ENCODE data around the gene TMEM51. TPM values are rescaled to one million over a fixed set of nuclear protein-coding genes. Genes with fewer than 3 reads are reported as not detected.

The TMEM51 gene
- total RNA-seq, 1 donor = 0.72 TPM

DNA sequence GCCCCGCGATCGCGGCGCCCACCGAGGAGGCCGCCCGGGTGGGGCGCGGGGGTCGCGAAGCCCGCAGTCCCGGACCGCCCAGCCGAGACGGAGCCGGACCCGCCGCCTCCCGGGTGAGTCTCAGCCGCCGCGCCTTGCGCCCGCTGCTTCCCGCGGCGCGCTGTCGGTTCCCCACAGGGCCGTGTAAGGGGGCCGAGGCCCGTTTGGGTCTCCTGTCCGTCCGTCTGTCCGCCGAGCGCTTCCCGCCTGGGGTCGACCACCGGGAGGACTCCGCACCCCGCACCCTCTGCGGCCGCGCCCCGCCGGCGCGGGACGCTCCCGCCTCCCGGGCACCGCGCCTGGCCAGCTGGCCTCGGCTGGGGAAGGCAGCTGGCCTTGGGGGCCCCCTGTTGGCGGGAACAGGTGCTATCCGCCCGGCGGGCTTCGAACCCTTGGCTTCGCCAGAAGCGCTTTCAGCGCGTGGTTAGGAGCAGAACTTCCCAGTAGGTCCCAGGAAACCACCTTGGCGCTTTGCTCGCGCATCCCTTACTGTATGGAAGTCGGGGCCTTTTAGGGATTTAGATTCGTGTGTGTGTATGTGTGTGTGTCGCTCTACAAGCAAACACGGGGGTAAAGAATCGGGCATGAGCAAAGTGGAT lies 414 bp downstream of the TMEM51 start:
- peaks cover 22% of the 10 kb centered on the region for H3K4me1 ChIP-seq (ENCODE audit: insufficient read depth, low read length)
- H2AFZ ChIP-seq (ENCODE audit: low read length) = peak overlapping the region; percentile 92
- H3K27me3 ChIP-seq (ENCODE audit: insufficient read depth, low read length) = peaks cover 16% of the 10 kb centered on the region
- TF ChIP-seq, protein P1, sequence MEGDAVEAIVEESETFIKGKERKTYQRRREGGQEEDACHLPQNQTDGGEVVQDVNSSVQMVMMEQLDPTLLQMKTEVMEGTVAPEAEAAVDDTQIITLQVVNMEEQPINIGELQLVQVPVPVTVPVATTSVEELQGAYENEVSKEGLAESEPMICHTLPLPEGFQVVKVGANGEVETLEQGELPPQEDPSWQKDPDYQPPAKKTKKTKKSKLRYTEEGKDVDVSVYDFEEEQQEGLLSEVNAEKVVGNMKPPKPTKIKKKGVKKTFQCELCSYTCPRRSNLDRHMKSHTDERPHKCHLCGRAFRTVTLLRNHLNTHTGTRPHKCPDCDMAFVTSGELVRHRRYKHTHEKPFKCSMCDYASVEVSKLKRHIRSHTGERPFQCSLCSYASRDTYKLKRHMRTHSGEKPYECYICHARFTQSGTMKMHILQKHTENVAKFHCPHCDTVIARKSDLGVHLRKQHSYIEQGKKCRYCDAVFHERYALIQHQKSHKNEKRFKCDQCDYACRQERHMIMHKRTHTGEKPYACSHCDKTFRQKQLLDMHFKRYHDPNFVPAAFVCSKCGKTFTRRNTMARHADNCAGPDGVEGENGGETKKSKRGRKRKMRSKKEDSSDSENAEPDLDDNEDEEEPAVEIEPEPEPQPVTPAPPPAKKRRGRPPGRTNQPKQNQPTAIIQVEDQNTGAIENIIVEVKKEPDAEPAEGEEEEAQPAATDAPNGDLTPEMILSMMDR (IDR thresholded peaks at IDR 0.05; ENCODE audit: extremely low read depth, low read depth, low read length) = peak; percentile 54
- H3K36me3 ChIP-seq (ENCODE audit: insufficient read depth, low read length) = no peaks in the 10 kb centered on the region
- peak overlapping the region; percentile 94 for H3K4me2 ChIP-seq (ENCODE audit: insufficient read depth, low read length)
- no peaks in the 10 kb centered on the region for H4K20me1 ChIP-seq (ENCODE audit: insufficient read depth, low read length)
- H3K9me3 ChIP-seq (ENCODE audit: low read depth, low read length) = no peaks in the 10 kb centered on the region
- no peak overlapping the region for H3K27ac ChIP-seq (ENCODE audit: low read depth, low read length)
- H3K79me2 ChIP-seq (ENCODE audit: insufficient read depth, low read length) = no peaks in the 10 kb centered on the region
- H3K4me3 ChIP-seq (ENCODE audit: insufficient read depth, low read length) = peak overlapping the region; percentile 74
- peak; percentile 95 for DNase-seq (ENCODE audit: insufficient read length, low spot score, missing footprints)

DNA sequence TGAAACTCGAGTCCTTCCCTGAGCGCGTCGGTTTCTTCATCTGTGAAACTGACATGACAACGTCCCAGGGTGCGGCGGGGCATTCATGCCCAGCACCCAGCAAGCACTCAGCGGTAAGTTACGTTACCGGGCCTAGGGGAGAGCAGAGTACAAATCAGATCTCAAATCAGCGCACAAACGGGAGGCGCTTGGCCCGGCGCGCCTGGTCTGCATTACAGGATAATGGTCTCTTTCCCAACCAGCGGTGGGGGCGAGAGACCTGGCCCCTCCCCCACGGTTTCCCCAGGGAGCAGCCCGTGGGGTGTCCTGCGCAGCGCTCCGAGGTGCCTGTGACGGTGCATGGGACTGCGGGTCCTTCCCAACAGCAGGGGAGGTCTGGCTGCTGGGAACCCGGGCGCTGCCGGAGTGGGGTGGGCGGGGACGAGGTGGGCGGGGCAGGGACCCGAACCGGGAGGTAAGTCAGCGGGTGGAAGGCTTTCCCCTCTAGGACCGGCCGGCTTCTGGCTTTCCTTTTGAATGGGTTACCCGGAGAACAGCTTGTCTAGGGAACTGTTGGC lies 1.0 kb downstream of the TMEM51 start:
- Histone ChIP-seq H3K27ac (ENCODE audit: low read depth, low read length) (no peak overlapping the region), H3K4me2 (ENCODE audit: insufficient read depth, low read length) (peak overlapping the region; percentile 94), H3K27me3 (ENCODE audit: insufficient read depth, low read length) (peaks cover 16% of the 10 kb centered on the region), H3K4me1 (ENCODE audit: insufficient read depth, low read length) (peaks cover 24% of the 10 kb centered on the region), H4K20me1 (ENCODE audit: insufficient read depth, low read length) (no peaks in the 10 kb centered on the region), H3K4me3 (ENCODE audit: insufficient read depth, low read length) (peak overlapping the region; percentile 74), H2AFZ (ENCODE audit: low read length) (peak overlapping the region; percentile 92), H3K36me3 (ENCODE audit: insufficient read depth, low read length) (no peaks in the 10 kb centered on the region), H3K79me2 (ENCODE audit: insufficient read depth, low read length) (no peaks in the 10 kb centered on the region), H3K9me3 (ENCODE audit: low read depth, low read length) (no peaks in the 10 kb centered on the region)
- DNase-seq (ENCODE audit: insufficient read length, low spot score, missing footprints) = peak; percentile 86
- TF ChIP-seq, protein P1 (IDR thresholded peaks at IDR 0.05; ENCODE audit: extremely low read depth, low read depth, low read length) = no peak

DNA sequence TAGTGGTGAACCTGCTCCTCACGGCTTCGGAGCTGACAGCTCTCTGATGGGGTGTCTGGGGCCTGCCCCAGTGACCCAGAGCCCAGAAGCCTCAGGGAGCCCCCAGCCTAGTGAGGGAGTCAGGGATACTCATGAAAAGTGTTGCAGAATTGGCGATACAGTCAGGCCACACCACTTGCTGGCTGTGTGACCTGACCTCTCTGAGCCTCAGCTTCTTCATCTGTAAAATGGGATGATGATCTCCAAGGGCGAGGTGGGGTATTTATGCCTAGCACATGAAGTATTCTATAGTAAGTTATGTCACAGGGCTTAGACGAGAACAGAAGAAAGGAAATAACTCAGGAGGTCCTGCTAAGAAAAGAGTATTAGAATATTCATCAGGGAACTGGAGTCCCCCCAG lies 1.6 kb downstream of the TMEM51 start:
- no peak overlapping the region for H3K4me3 ChIP-seq (ENCODE audit: insufficient read depth, low read length)
- H3K79me2 ChIP-seq (ENCODE audit: insufficient read depth, low read length) = no peaks in the 10 kb centered on the region
- H3K27me3 ChIP-seq (ENCODE audit: insufficient read depth, low read length) = peaks cover 13% of the 10 kb centered on the region
- peaks cover 24% of the 10 kb centered on the region for H3K4me1 ChIP-seq (ENCODE audit: insufficient read depth, low read length)
- TF ChIP-seq, protein P1 (IDR thresholded peaks at IDR 0.05; ENCODE audit: extremely low read depth, low read depth, low read length) = no peak
- H4K20me1 ChIP-seq (ENCODE audit: insufficient read depth, low read length) = no peaks in the 10 kb centered on the region
- no peaks in the 10 kb centered on the region for H3K36me3 ChIP-seq (ENCODE audit: insufficient read depth, low read length)
- no peaks in the 10 kb centered on the region for H3K9me3 ChIP-seq (ENCODE audit: low read depth, low read length)
- no peak overlapping the region for H3K4me2 ChIP-seq (ENCODE audit: insufficient read depth, low read length)
- no peak for DNase-seq (ENCODE audit: insufficient read length, low spot score, missing footprints)
- H2AFZ ChIP-seq (ENCODE audit: low read length) = no peak overlapping the region
- no peak overlapping the region for H3K27ac ChIP-seq (ENCODE audit: low read depth, low read length)

DNA sequence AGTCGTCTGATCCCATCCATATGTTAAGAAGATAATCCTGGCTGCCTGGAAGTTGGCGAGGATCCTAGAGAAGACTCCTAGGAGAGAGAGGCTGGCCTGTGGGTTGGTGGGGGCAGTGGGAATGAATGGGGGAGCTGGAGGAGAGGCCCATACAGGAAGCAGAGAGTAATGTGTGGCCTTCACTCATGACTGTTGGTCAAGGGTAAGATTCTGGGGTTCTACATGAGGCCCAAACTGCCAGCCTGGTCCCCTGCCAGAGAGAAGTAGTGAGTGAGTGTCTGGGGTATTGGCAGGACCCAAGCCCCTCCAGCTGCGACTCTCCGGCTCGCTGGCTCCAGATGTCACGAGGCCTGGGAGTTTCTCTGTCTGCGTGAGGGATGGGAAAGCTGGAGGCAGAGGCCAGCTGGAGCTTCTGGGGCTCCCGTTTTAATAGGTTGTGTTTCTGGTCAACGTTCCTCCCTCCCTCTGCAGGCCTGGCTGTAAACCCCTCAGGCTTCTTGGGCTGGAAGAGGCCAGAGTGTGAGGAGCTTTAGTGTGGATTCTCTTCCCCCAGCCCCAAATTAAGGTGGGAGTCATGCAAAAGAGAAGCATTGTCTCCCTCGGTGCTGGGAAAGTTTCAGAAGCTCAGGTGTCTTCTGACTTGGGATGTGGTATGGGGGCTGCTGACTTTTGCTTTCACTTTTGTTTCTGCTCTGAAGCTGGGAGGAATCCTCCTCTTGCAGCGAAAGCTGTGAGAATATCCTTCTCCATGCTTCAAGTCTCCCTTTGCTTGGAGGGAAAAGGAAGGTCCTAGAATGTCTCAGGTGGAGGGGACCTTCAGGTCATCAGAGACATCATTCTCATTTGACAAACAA lies 2.6 kb downstream of the TMEM51 start:
- no peaks in the 10 kb centered on the region for H4K20me1 ChIP-seq (ENCODE audit: insufficient read depth, low read length)
- H3K4me2 ChIP-seq (ENCODE audit: insufficient read depth, low read length) = no peak overlapping the region
- H3K27ac ChIP-seq (ENCODE audit: low read depth, low read length) = no peak overlapping the region
- no peak overlapping the region for H3K4me3 ChIP-seq (ENCODE audit: insufficient read depth, low read length)
- H2AFZ ChIP-seq (ENCODE audit: low read length) = no peak overlapping the region
- peaks cover 24% of the 10 kb centered on the region for H3K4me1 ChIP-seq (ENCODE audit: insufficient read depth, low read length)
- TF ChIP-seq, protein P1 (IDR thresholded peaks at IDR 0.05; ENCODE audit: extremely low read depth, low read depth, low read length) = no peak
- H3K9me3 ChIP-seq (ENCODE audit: low read depth, low read length) = no peaks in the 10 kb centered on the region
- H3K27me3 ChIP-seq (ENCODE audit: insufficient read depth, low read length) = peaks cover 7% of the 10 kb centered on the region
- H3K36me3 ChIP-seq (ENCODE audit: insufficient read depth, low read length) = no peaks in the 10 kb centered on the region
- DNase-seq (ENCODE audit: insufficient read length, low spot score, missing footprints) = peak; percentile 45
- H3K79me2 ChIP-seq (ENCODE audit: insufficient read depth, low read length) = no peaks in the 10 kb centered on the region
